Caco-2 (cell line): Measurements from ENCODE around the gene CYP2B6. TPM values are rescaled to one million over a fixed set of nuclear protein-coding genes. Genes with fewer than 3 reads are reported as not detected.

Source experiments
- BruUV-seq: library from RNA; stranded (reverse); fragments of 400-500 nt; replicated peaks from 2 replicates; lab custom pipeline; 2021; lab: Mats Ljungman, UMichigan
- CTCF ChIA-PET: fragments of 300-600 bp; sonication (Branson Sonifier 250); formaldehyde crosslinking; loops from one replicate; lab custom pipeline; 2022; ENCODE audit warnings: antibody characterized with exemption; lab: Charles Lee
- POLR2A ChIA-PET: fragments of 300-600 bp; sonication (Branson Sonifier 250); formaldehyde crosslinking; loops from one replicate; lab custom pipeline; 2022; ENCODE audit warnings: antibody characterized with exemption; lab: Charles Lee
- DNase-seq, 2 experiments: peaks; one replicate each; pipeline versions ENCODE4 v3.0.0 to v3.0.0-alpha.2; 2020 to 2022
- H3K27me3 ChIP-seq: replicated peaks from 2 replicates; pipeline ENCODE4 v1.6.0; 2011; ENCODE audit warnings: low read length; ENCODE audit not compliant: control insufficient read depth, insufficient read depth
- H3K36me3 ChIP-seq: 2 replicates; pipeline ENCODE4 v1.5.1; 2011; ENCODE audit warnings: low read length; ENCODE audit not compliant: control insufficient read depth, insufficient read depth
- H3K4me1 ChIP-seq: fragments of 250-450 bp; sonication (Bioruptor Pico); 2 replicates; pipeline ENCODE4 v1.5.1; 2020; ENCODE audit warnings: mild to moderate bottlenecking
- H3K4me3 ChIP-seq: 2 replicates; pipeline ENCODE4 v1.5.1; 2011; ENCODE audit warnings: low read depth, mild to moderate bottlenecking, control low read depth, low read length
- H3K9me3 ChIP-seq: fragments of 250-450 bp; sonication (Bioruptor Pico); 2 replicates; pipeline ENCODE4 v1.5.1; 2020; ENCODE audit warnings: mild to moderate bottlenecking, moderate library complexity
- H3K27ac Mint-ChIP-seq: one replicate; pipeline ENCODE4 v1.8.0; 2022; ENCODE audit warnings: mixed read lengths; ENCODE audit not compliant: unreplicated experiment
- H3K27me3 Mint-ChIP-seq: one replicate; pipeline ENCODE4 v1.8.0; 2022; ENCODE audit warnings: mixed read lengths; ENCODE audit not compliant: insufficient read depth, unreplicated experiment
- H3K36me3 Mint-ChIP-seq: one replicate; pipeline ENCODE4 v1.8.0; 2022; ENCODE audit warnings: mild to moderate bottlenecking, mixed read lengths; ENCODE audit not compliant: insufficient read depth, unreplicated experiment
- H3K4me1 Mint-ChIP-seq: one replicate; pipeline ENCODE4 v1.8.0; 2022; ENCODE audit warnings: low read depth, mixed read lengths; ENCODE audit not compliant: unreplicated experiment
- H3K4me3 Mint-ChIP-seq: one replicate; pipeline ENCODE4 v1.8.0; 2022; ENCODE audit warnings: mild to moderate bottlenecking, moderate library complexity, mixed read lengths; ENCODE audit not compliant: unreplicated experiment
- H3K9me3 Mint-ChIP-seq: one replicate; pipeline ENCODE4 v1.8.0; 2022; ENCODE audit warnings: mixed read lengths; ENCODE audit not compliant: unreplicated experiment
- CTCF ChIP-seq, 2 experiments: fragments of 200-600 bp in 1 of 2; IDR thresholded peaks; 1 replicate in 1 of 2; 2 replicates in 1 of 2; pipeline versions ENCODE4 v1.5.1 to v1.8.0; 2011 to 2022; ENCODE audit warnings: antibody characterized with exemption in 1 of 2, control low read depth in 1 of 2, inconsistent platforms in 1 of 2, low read depth in 1 of 2, low read length in 1 of 2, mild to moderate bottlenecking in 1 of 2, moderate library complexity in 1 of 2; ENCODE audit not compliant: insufficient read depth in 1 of 2, severe bottlenecking in 1 of 2, unreplicated experiment in 1 of 2
- intact Hi-C: fragments of 100-400 bp; cut with micrococcal nuclease; formaldehyde crosslinking; loops from one replicate; pipeline ENCODE4 v1.10.0; 2022; ENCODE audit not compliant: unreplicated experiment
- total RNA-seq: library from RNA; stranded (reverse); gene quantifications from 2 replicates; pipeline ENCODE4 v1.2.3, GENCODE V29; 2022

CYP2B6 gene
- total RNA-seq, 1 experiment from 2014 or later, result 0.32 TPM

- H3K9me3 ChIP-seq, result peaks cover 39% of the 10 kb centered on the region
- no peaks in the 10 kb centered on the region for H3K4me1 Mint-ChIP-seq
- no peaks in the 10 kb centered on the region for H3K36me3 ChIP-seq
- H3K9me3 Mint-ChIP-seq, result peaks cover 39% of the 10 kb centered on the region
- CTCF ChIA-PET, result no interaction called here
- no peak overlapping the region for H3K27ac Mint-ChIP-seq
- TF ChIP-seq CTCF (IDR thresholded peaks at IDR 0.05; ENCODE audit: insufficient read depth in 1 of 2, low read depth in 1 of 2, low read length in 1 of 2, severe bottlenecking in 1 of 2, unreplicated experiment in 1 of 2), result no peak
- POLR2A ChIA-PET, result no interaction called here
- no peaks in the 10 kb centered on the region for H3K4me1 ChIP-seq
- BruUV-seq, result no TSS peak
- H3K4me3 Mint-ChIP-seq, result no peak overlapping the region
- H3K27me3 Mint-ChIP-seq, result no peaks in the 10 kb centered on the region
- intact Hi-C loops, result no loop called here
- peak in 1 of 2 experiments; percentile 63 for DNase-seq
- H3K4me3 ChIP-seq, result no peak overlapping the region
- H3K27me3 ChIP-seq, result no peaks in the 10 kb centered on the region; the same call in 1 of the 2 replicates
- no peaks in the 10 kb centered on the region for H3K36me3 Mint-ChIP-seq
Observed at GRCh38 chr19:40954573-40954972, 36.5 kb upstream of the CYP2B6 start.

- Mint-ChIP-seq H3K27ac (no peak overlapping the region), H3K36me3 (no peaks in the 10 kb centered on the region), H3K9me3 (peaks cover 15% of the 10 kb centered on the region), H3K4me1 (no peaks in the 10 kb centered on the region), H3K4me3 (no peak overlapping the region), H3K27me3 (no peaks in the 10 kb centered on the region)
- H3K27me3 ChIP-seq, result no peaks in the 10 kb centered on the region; the same call in 1 of the 2 replicates
- BruUV-seq, result no TSS peak
- CTCF ChIA-PET, result no interaction called here
- no peaks in the 10 kb centered on the region for H3K36me3 ChIP-seq
- peaks cover 19% of the 10 kb centered on the region for H3K9me3 ChIP-seq
- POLR2A ChIA-PET, result no interaction called here
- H3K4me1 ChIP-seq, result no peaks in the 10 kb centered on the region
- TF ChIP-seq CTCF (IDR thresholded peaks at IDR 0.05; ENCODE audit: insufficient read depth in 1 of 2, low read depth in 1 of 2, low read length in 1 of 2, severe bottlenecking in 1 of 2, unreplicated experiment in 1 of 2), result no peak
- no peak overlapping the region for H3K4me3 ChIP-seq
- DNase-seq, result no peak
- intact Hi-C loops, result no loop called here
Observed at GRCh38 chr19:40959338-40959737, 31.7 kb upstream of the CYP2B6 start.

GRCh38 chr19:40960062-40960685 is 30.9 kb upstream of the CYP2B6 start:
- no peaks in the 10 kb centered on the region for H3K4me1 Mint-ChIP-seq
- Histone ChIP-seq H3K36me3 (no peaks in the 10 kb centered on the region), H3K9me3 (peaks cover 11% of the 10 kb centered on the region), H3K27me3 (no peaks in the 10 kb centered on the region; the same call in 1 of the 2 replicates), H3K4me3 (no peak overlapping the region), H3K4me1 (no peaks in the 10 kb centered on the region)
- ChIA-PET CTCF (no interaction called here), POLR2A (no interaction called here)
- TF ChIP-seq CTCF (IDR thresholded peaks at IDR 0.05; ENCODE audit: insufficient read depth in 1 of 2, low read depth in 1 of 2, low read length in 1 of 2, severe bottlenecking in 1 of 2, unreplicated experiment in 1 of 2), result no peak
- no peaks in the 10 kb centered on the region for H3K27me3 Mint-ChIP-seq
- DNase-seq, result no peak
- no TSS peak for BruUV-seq
- no peaks in the 10 kb centered on the region for H3K36me3 Mint-ChIP-seq
- intact Hi-C loops, result no loop called here
- no peak overlapping the region for H3K27ac Mint-ChIP-seq
- peaks cover 9% of the 10 kb centered on the region for H3K9me3 Mint-ChIP-seq
- H3K4me3 Mint-ChIP-seq, result no peak overlapping the region
